Measurements from ENCODE around the gene FAM174C. TPM values are rescaled to one million over a fixed set of nuclear protein-coding genes. Genes with fewer than 3 reads are reported as not detected.
A peak's percentile ranks its signal among the peaks of the same experiment; 100 is the strongest.

FAM174C gene
- total and polyA plus RNA-seq, 2 donors (not counting 3 experiments of a cell fraction or from before 2014, with no cell fraction given): 46.7 to 83.9 TPM

- BruUV-seq (replicated peaks): no TSS peak
- POLR2A ChIA-PET: no interaction called here
- DNase-seq (ENCODE audit: low read depth, low spot score) (peak; percentile 54), FAIRE-seq (peak; percentile 58)
- Histone ChIP-seq H4K20me1 (replicated peaks; ENCODE audit: control insufficient read depth, extremely low read depth, insufficient read depth, low read length) (no peaks in the 10 kb centered on the region), H3K27me3 (ENCODE audit: control insufficient read depth in 2 of 2, insufficient read depth in 2 of 2, low read length in 2 of 2) (no peaks in the 10 kb centered on the region), H3K4me2 (ENCODE audit: insufficient read depth, low read length) (no peak overlapping the region), H3K4me3 (replicated peaks in 1 of 3; ENCODE audit: insufficient read depth in 1 of 3, low read depth in 1 of 3, low read length in 3 of 3) (no peak overlapping the region), H3K9ac (replicated peaks; ENCODE audit: extremely low read depth, insufficient read depth, low read length) (no peak overlapping the region), H3K4me1 (ENCODE audit: control insufficient read depth, extremely low read depth, insufficient read depth, low read length) (peaks cover 10% of the 10 kb centered on the region), H3K79me2 (ENCODE audit: control insufficient read depth, insufficient read depth, low read length) (no peaks in the 10 kb centered on the region), H2AFZ (ENCODE audit: low read depth, low read length) (no peak overlapping the region), H3K9me1 (replicated peaks; ENCODE audit: control insufficient read depth, extremely low read depth, insufficient read depth, low read length) (no peaks in the 10 kb centered on the region), H3K27ac (ENCODE audit: insufficient read depth, low read depth, low read length) (no peak overlapping the region), H3K9me3 (replicated peaks; ENCODE audit: control insufficient read depth, insufficient read depth, low read length) (no peaks in the 10 kb centered on the region), H3K36me3 (ENCODE audit: control insufficient read depth in 2 of 2, extremely low read depth in 1 of 2, insufficient read depth in 2 of 2, low read length in 2 of 2) (peaks cover 0 to 18% of the 10 kb centered on the region in 2 experiments)
- intact Hi-C loops (cut with micrococcal nuclease) (no loop called here), dilution Hi-C loops (cut with MboI; ENCODE audit: extremely low pct_ligation_motif_present, low sequenced_read_pairs) (no loop called here)
- CTCF ChIA-PET: interaction anchor here (0.7 to 1.6 kb wide), 4 partner anchors 10 to 172 kb away, joined by 3 to 7 read pairs (median 4); no protein-coding TSS in a partner anchor
- TF ChIP-seq MYC (IDR thresholded peaks at IDR 0.05; ENCODE audit: low read depth, low read length): no peak
- no peak for TF ChIP-seq JUN (IDR thresholded peaks at IDR 0.05; ENCODE audit: borderline replicate concordance, insufficient read depth, insufficient read length, low read depth)
- TF ChIP-seq POLR2A (IDR thresholded peaks at IDR 0.05; ENCODE audit: low read depth, low read length): no peak
- TF ChIP-seq, protein P1, sequence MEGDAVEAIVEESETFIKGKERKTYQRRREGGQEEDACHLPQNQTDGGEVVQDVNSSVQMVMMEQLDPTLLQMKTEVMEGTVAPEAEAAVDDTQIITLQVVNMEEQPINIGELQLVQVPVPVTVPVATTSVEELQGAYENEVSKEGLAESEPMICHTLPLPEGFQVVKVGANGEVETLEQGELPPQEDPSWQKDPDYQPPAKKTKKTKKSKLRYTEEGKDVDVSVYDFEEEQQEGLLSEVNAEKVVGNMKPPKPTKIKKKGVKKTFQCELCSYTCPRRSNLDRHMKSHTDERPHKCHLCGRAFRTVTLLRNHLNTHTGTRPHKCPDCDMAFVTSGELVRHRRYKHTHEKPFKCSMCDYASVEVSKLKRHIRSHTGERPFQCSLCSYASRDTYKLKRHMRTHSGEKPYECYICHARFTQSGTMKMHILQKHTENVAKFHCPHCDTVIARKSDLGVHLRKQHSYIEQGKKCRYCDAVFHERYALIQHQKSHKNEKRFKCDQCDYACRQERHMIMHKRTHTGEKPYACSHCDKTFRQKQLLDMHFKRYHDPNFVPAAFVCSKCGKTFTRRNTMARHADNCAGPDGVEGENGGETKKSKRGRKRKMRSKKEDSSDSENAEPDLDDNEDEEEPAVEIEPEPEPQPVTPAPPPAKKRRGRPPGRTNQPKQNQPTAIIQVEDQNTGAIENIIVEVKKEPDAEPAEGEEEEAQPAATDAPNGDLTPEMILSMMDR (IDR thresholded peaks at IDR 0.05; ENCODE audit: extremely low read depth in 1 of 2, insufficient read depth in 1 of 2, low read depth in 1 of 2, low read length in 2 of 2): no peak
Observed at GRCh38 chr19:1232652-1233072, 42.7 kb upstream of the FAM174C start.

DNA sequence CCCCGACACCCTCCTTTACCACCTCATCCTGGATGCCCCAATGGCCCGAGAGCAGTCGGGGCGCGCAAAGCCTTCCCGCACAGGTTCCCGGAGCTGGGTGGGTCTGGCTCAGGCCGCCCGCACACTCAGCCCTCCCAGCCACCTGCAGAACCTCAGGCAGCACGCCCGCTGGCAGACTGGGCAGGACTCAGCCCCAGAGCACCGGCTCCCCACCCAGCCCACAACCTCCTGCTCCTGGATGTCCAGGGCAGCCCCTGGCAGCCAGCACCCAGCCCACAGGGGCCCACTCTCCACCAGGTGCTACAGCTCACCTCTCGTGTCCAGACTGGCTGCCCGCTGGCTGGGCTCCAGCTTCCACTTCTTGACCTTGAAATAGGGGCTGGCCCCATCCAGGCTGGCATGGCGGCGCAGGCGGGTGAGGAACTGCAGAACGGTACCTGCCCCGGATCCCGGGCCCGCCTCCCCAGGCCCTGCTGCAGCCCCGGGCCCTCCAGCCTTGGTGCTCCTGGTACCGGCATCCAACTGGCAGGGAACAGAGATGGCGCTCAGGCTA, 42.1 kb upstream of the FAM174C start:
- CTCF ChIA-PET: interaction anchor here (0.7 to 1.6 kb wide), 4 partner anchors 10 to 172 kb away, joined by 3 to 7 read pairs (median 4); no protein-coding TSS in a partner anchor
- no peak overlapping the region for H2AFZ ChIP-seq (ENCODE audit: low read depth, low read length)
- H3K9me1 ChIP-seq (replicated peaks; ENCODE audit: control insufficient read depth, extremely low read depth, insufficient read depth, low read length): no peaks in the 10 kb centered on the region
- intact Hi-C loops (cut with micrococcal nuclease): no loop called here
- H3K4me3 ChIP-seq (replicated peaks in 1 of 3; ENCODE audit: insufficient read depth in 1 of 3, low read depth in 1 of 3, low read length in 3 of 3): no peak overlapping the region
- no peaks in the 10 kb centered on the region for H3K27me3 ChIP-seq (ENCODE audit: control insufficient read depth in 2 of 2, insufficient read depth in 2 of 2, low read length in 2 of 2)
- H4K20me1 ChIP-seq (replicated peaks; ENCODE audit: control insufficient read depth, extremely low read depth, insufficient read depth, low read length): no peaks in the 10 kb centered on the region
- H3K27ac ChIP-seq (ENCODE audit: insufficient read depth, low read depth, low read length): no peak overlapping the region
- FAIRE-seq (no peak), DNase-seq (ENCODE audit: low read depth, low spot score) (no peak)
- POLR2A ChIA-PET: no interaction called here
- TF ChIP-seq, protein P1 (IDR thresholded peaks at IDR 0.05; ENCODE audit: extremely low read depth in 1 of 2, insufficient read depth in 1 of 2, low read depth in 1 of 2, low read length in 2 of 2): no peak
- TF ChIP-seq GATA2 (IDR thresholded peaks at IDR 0.05; ENCODE audit: insufficient read depth, insufficient read length, low read depth, low read length): no peak
- no peak for TF ChIP-seq FOS (IDR thresholded peaks at IDR 0.05; ENCODE audit: borderline replicate concordance, insufficient read depth, low read length)
- TF ChIP-seq, protein P2, sequence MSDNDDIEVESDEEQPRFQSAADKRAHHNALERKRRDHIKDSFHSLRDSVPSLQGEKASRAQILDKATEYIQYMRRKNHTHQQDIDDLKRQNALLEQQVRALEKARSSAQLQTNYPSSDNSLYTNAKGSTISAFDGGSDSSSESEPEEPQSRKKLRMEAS (IDR thresholded peaks at IDR 0.05; ENCODE audit: insufficient read depth, insufficient read length): no peak
- no peak for TF ChIP-seq POLR2A (IDR thresholded peaks at IDR 0.05; ENCODE audit: low read depth, low read length)
- TF ChIP-seq EZH2 (IDR thresholded peaks at IDR 0.05; ENCODE audit: borderline replicate concordance, low read depth, low read length, severe bottlenecking): no peak
- no peak for TF ChIP-seq POLR2AphosphoS5 (IDR thresholded peaks at IDR 0.05; ENCODE audit: insufficient read depth, low read depth, low read length)
- no peak for TF ChIP-seq MYC (IDR thresholded peaks at IDR 0.05; ENCODE audit: low read depth, low read length)
- no peak for TF ChIP-seq JUN (IDR thresholded peaks at IDR 0.05; ENCODE audit: borderline replicate concordance, insufficient read depth, insufficient read length, low read depth)
- H3K36me3 ChIP-seq (ENCODE audit: control insufficient read depth in 2 of 2, extremely low read depth in 1 of 2, insufficient read depth in 2 of 2, low read length in 2 of 2): peaks cover 0 to 18% of the 10 kb centered on the region in 2 experiments
- dilution Hi-C loops (cut with MboI; ENCODE audit: extremely low pct_ligation_motif_present, low sequenced_read_pairs): no loop called here
- peaks cover 10% of the 10 kb centered on the region for H3K4me1 ChIP-seq (ENCODE audit: control insufficient read depth, extremely low read depth, insufficient read depth, low read length)
- no peaks in the 10 kb centered on the region for H3K79me2 ChIP-seq (ENCODE audit: control insufficient read depth, insufficient read depth, low read length)
- H3K9me3 ChIP-seq (replicated peaks; ENCODE audit: control insufficient read depth, insufficient read depth, low read length): no peaks in the 10 kb centered on the region
- no TSS peak for BruUV-seq (replicated peaks)
- no peak overlapping the region for H3K4me2 ChIP-seq (ENCODE audit: insufficient read depth, low read length)
- no peak overlapping the region for H3K9ac ChIP-seq (replicated peaks; ENCODE audit: extremely low read depth, insufficient read depth, low read length)
